ENCODE data around the gene LCNL1.

LCNL1 gene

DNA sequence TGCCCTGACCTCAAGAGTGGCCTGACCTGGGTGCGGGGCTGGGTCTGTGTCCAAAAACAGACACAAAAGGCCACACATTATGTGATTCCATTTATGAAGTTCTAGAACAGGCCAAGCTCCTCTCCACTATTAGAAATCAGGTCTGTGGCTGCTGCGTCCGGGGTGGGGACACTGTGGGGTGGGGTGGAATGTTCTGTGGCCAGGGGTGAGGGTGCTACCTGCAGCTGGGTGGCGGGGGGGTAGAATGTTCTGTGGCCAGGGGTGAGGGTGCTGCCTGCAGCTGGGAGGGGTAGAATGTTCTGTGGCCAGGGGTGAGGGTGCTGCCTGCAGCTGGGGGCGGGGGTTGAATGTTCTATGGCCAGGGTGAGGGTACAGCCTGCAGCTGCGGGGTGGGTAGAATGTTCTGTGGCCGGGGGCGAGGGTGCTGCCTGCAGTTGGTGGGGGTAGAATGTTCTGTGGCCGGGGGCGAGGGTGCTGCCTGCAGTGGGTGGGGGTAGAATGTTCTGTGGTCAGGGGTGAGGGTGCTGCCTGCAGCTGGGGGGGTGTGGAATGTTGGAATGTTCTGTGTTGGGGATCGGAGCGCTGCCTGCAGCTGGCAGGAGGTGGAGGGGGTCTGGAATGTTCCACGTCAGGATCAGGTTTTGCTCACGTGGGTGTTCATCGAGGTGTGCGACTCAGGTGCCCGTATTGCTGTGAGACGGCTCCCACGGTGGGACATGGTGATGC, 22.4 kb upstream of the LCNL1 start:
- no peak for DNase-seq

GRCh38 chr9:136960938-136961275, 21.9 kb upstream of the LCNL1 start:
- no peak for DNase-seq

GRCh38 chr9:136961279-136962065, 21.3 kb upstream of the LCNL1 start:
- no peak for DNase-seq

DNA sequence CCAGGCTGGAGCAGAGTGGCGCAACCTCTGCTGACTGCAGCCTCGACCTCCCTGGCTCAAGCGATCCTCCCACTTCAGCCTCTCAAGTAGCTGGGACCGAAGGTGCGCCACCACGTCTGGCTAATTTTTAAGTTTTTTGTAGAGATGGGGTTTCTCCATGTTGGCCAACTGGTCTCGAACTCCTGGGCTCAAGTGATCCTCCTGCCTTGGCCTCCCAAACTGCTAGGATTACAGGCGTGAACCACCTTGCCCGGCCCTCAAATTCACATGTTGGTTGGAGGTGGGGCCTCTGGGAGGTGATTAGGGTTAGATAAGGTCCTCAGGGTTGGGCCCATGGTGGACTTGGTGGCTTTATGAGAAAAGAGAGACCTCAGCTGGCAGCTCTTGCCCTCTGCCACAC, 20.6 kb upstream of the LCNL1 start:
- no peak for DNase-seq

DNA sequence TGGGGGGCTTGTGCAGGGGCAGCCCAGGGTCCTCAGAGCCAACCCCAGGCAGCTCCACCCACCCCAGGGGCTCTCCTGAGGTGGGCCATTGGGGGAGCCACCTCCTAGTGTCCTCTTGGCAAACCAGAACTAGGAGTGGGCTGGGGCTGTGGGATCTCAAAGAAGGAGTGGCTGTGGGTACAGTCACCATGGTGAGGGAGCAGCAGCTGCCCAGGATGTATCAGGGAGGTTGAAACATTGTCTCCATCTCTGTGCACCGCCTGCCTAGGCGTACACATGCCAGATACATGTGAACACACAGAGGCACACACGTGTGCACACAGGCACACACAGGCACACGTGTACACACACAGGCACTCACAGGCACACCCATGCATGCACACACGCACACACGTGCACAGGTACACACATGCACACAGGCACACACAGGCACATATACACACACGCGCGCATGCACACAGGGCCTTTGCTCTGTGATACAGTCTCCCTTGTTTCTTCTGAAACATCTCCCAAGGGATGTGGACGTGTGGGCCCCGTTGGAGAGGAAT, 20.0 kb upstream of the LCNL1 start:
- DNase-seq, result no peak

DNA sequence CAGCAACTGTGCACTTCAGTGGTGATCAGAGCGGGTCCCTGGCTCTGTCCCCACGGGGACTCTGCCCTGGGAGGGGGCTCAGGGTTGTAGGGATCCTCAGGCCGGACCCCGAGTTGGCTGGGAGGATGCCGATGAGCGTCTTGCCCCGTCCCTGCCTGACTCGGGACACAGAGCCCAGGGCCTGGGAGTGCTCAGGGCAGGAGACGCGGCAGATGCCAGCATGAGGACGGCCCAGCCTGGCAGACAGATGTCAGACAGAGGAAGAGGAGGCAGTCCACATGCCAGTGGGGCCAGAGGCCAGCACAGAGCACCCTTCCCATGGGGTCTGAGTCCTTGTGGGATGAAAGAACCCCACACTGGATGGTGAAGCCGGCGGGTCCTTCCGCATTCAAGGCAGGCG, 19.5 kb upstream of the LCNL1 start:
- DNase-seq, result no peak

DNA sequence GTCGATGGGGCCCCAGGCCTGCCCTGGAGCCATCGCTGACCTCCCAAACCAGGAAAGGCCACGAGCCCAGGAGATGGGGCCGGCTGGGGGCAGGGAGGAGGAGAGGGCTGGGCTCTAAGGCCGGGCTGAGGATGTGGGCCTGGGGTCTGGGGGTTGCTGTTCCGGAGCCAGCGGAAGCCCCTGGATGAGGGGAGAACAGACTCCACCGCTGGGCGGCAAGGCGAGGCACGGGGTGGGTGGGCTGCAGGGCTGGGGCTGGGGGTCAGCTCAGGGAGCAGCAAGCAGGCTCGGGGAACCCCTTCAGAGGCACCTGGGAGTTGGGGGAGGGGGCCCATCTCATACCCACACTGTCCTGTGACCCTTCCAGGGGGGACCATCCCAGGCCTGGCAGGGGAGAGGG, 19.0 kb upstream of the LCNL1 start:
- DNase-seq, result no peak

DNA sequence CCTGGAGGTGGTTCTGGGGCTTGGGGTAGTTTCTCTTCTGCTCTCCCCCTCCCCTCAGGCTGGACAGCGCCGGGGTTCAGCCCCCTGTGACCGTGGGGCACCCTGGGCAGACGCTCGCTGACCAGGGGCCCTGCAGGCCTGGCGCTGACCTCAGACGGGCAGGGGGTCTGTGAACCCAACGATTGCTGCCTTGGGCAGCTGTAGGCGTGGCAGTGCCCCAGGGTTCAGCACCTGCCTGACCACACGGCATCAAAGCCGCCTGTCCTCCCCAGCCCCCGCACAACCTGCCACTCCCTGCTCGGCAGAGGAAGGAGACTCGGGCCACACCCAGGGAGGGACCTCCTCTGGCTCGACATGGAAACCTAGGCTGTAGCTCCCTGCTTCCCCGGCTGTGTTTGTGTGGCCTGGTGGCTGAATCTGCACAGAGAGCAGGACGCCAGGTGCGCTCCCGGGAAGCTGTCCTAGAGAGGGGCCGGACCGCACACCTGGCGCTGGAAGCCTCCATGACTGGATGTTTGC, 18.6 kb upstream of the LCNL1 start:
- DNase-seq, result no peak

GRCh38 chr9:136964833-136965422, 17.9 kb upstream of the LCNL1 start:
- no peak for DNase-seq

- no peak for DNase-seq
Observed at GRCh38 chr9:136965771-136966484, 16.9 kb upstream of the LCNL1 start.

- DNase-seq, result no peak
Observed at GRCh38 chr9:136968333-136969127, 14.3 kb upstream of the LCNL1 start.

- no peak for DNase-seq
Observed at GRCh38 chr9:136969150-136969549, 13.6 kb upstream of the LCNL1 start.

- DNase-seq, result no peak
Observed at GRCh38 chr9:136969774-136970173, 13.0 kb upstream of the LCNL1 start.

- no peak for DNase-seq
Observed at GRCh38 chr9:136970361-136970760, 12.4 kb upstream of the LCNL1 start.

DNA sequence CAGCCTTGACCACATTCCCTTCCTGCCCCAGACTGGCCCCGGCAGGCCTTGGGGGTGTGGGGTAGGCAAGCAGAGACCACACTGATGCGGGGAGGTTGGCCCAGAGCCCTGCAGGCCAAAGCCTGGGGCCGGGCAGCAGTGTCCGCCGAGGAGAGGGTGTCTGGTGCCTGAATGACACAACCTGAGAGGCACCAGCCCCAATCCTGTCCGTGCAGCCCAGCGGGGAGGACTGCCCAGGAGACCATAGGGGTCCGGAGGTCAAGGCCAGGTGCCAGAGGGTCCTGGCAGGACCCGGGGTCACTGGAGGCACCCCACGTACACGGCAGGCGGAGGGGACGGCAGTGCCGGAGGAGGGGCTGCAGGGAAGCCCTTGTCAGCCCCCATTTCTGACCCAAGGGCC, 11.0 kb upstream of the LCNL1 start:
- no peak for DNase-seq

GRCh38 chr9:136972335-136972734, 10.5 kb upstream of the LCNL1 start:
- no peak for DNase-seq

- no peak for DNase-seq
Observed at GRCh38 chr9:136972743-136973142, 10.1 kb upstream of the LCNL1 start.

DNA sequence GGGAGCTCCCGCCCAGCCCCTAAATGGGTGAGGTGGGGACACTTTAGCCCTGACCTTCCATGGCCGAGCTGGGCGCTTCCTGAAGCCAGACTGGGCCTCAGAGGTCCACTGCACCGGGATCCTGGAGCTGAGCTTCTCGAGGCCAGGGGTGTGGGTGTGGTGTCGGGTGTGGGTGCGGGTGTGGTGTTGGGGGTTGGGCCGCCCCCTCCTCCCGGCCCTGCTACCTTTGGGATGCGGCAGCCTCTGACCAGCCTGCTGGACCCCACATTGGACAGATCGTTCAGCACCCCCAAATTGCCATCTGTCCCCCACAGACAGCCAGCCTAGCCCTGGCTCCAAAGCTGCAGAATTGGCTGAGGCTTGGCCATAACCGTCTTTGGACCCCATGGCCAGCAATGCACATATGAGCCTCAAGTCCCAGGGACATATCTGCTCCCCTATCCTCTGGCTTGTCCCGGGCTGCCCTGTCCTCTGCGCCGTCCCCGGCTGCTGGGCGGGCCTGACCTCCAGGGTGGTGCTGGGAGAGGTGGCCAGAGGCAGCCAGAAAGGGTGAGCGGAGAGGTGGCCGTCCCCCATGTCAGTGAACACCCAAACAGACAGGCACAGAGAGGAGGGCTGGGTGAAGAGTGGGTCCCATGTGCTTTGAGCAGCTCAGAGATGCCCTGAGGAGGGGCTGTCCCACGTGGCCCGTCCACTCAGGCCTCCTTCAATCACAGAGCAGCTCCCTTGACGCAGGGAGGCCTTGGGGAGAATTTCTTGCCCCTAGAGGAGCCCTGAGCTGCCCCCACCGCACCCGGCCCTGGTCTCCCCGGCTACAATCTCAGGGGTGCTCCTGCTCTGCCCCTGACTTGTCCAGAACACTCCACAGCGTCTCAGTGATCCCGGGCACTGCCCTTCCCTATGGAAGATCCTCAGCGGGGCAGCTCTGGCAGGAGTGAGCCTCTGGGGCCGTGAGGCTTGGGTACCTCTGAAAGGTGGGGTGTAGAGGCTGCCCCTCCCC, 8.9 kb upstream of the LCNL1 start:
- no peak for DNase-seq

DNA sequence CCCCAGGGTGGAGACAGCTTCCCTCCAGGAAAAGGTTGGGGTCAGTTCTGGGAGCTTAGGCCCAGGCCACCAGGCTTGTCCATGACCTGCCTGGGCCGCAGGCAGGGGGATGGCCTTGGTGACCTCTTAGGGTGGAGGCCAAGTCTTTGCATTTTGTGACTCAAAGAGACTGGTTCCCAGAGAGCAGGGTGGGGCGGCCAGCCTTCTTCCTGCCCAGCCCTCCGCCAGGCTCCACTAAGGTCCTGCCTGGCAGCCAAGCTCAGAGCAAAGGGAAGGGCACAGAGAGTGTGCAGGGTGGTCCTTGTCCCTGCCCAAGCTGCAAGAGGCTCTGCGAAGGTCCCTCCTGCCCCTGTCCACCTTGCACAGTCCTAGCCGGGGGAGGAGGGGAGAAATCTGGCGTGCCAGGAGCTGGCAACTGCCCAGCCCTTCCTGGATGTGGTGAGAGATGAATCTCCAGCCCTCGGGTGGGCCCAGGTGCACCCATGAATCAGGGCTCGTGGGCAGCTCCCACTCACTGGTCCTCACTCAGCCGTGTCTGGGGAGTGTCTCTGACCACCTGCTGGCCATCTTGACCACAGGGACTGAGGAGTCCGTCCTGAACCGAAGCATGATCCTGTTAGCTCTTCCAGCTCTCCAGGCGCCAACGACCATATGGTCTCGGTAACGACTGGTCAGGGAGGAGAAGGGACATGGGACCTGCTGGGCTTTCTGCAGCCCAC, 7.8 kb upstream of the LCNL1 start:
- DNase-seq, result no peak

- DNase-seq, result no peak
Observed at GRCh38 chr9:136975644-136976043, 7.1 kb upstream of the LCNL1 start.

Measured in SIG-M5 (cell line).